H1 (cell line): Measurements from ENCODE around the gene PRR33. TPM values are rescaled to one million over a fixed set of nuclear protein-coding genes. Genes with fewer than 3 reads are reported as not detected.

Experiments
- CTCF ChIA-PET: fragments of 300-600 bp; sonication (Branson Sonifier 250); formaldehyde crosslinking; loops from one replicate; lab custom pipeline; 2021; ENCODE audit not compliant: partially characterized antibody; lab: Charles Lee
- POLR2A ChIA-PET: fragments of 300-600 bp; sonication (Branson Sonifier 250); formaldehyde crosslinking; loops from one replicate; lab custom pipeline; 2021; ENCODE audit warnings: inconsistent platforms; ENCODE audit not compliant: partially characterized antibody; lab: Charles Lee
- DNase-seq, 2 experiments: peaks; one replicate each; pipeline versions ENCODE4 v3.0.0 to v3.0.0-alpha.2; 2010 to 2022; ENCODE audit warnings: low spot score in 2 of 2, low read depth in 1 of 2, mixed read lengths in 1 of 2
- FAIRE-seq: peaks from 2 replicates; lab custom pipeline; 2011; peaks lifted over from hg19 to GRCh38; lab: Jason Lieb, UNC
- H2AFZ ChIP-seq: 2 replicates; pipeline ENCODE4 v1.8.1; 2012; ENCODE audit warnings: low read length, inconsistent platforms
- H2AK5ac ChIP-seq: 2 replicates; pipeline ENCODE4 v1.6.1; 2013; ENCODE audit warnings: low read depth, low read length
- H2BK120ac ChIP-seq: replicated peaks from 2 replicates; pipeline ENCODE3; 2013; ENCODE audit warnings: low read depth, low read length, inconsistent platforms
- H2BK12ac ChIP-seq: 2 replicates; pipeline ENCODE4 v1.6.1; 2013; ENCODE audit warnings: low read depth, low read length
- H2BK15ac ChIP-seq: 2 replicates; pipeline ENCODE4 v1.6.1; 2013; ENCODE audit warnings: low read length
- H2BK20ac ChIP-seq: 2 replicates; pipeline ENCODE4 v1.6.1; 2013; ENCODE audit warnings: low read length
- H2BK5ac ChIP-seq: 2 replicates; pipeline ENCODE4 v1.6.1; 2013; ENCODE audit warnings: low read depth, low read length
- H3K14ac ChIP-seq: 2 replicates; pipeline ENCODE4 v1.6.1; 2013; ENCODE audit warnings: inconsistent platforms; ENCODE audit not compliant: insufficient read length
- H3K18ac ChIP-seq: 2 replicates; pipeline ENCODE4 v1.6.1; 2013; ENCODE audit warnings: low read length; ENCODE audit errors: extremely low read depth
- H3K23ac ChIP-seq: 2 replicates; pipeline ENCODE4 v1.6.1; 2013; ENCODE audit warnings: inconsistent platforms; ENCODE audit not compliant: insufficient read length
- H3K23me2 ChIP-seq: 2 replicates; pipeline ENCODE4 v1.6.1; 2013; ENCODE audit warnings: low read depth, low read length
- H3K27ac ChIP-seq: 2 replicates; pipeline ENCODE4 v1.6.1; 2011; ENCODE audit warnings: low read depth, low read length, inconsistent platforms
- H3K27me3 ChIP-seq, 4 experiments: replicated peaks in 1 of 4; 1 replicate in 1 of 4; 2 replicates in 3 of 4; pipeline versions ENCODE4 v1.6.1 to v1.8.1; 2011 to 2013; ENCODE audit warnings: low read length in 3 of 4, mild to moderate bottlenecking in 3 of 4, inconsistent platforms in 2 of 4, mixed read lengths in 2 of 4, moderate library complexity in 1 of 4; ENCODE audit not compliant: control insufficient read depth in 3 of 4, insufficient read depth in 3 of 4; ENCODE audit errors: extremely low read depth in 1 of 4
- H3K36me3 ChIP-seq, 4 experiments: 2 replicates each; pipeline versions ENCODE4 v1.6.1 to v1.8.1; 2011 to 2013; ENCODE audit warnings: mild to moderate bottlenecking in 4 of 4, low read length in 3 of 4, moderate library complexity in 2 of 4, control low read depth in 1 of 4, inconsistent platforms in 1 of 4; ENCODE audit not compliant: insufficient read depth in 4 of 4, control insufficient read depth in 2 of 4
- H3K4ac ChIP-seq: replicated peaks from 2 replicates; pipeline ENCODE3; 2013; ENCODE audit warnings: low read length, low read depth, mixed read lengths, inconsistent platforms; ENCODE audit not compliant: insufficient read length
- H3K4me1 ChIP-seq, 4 experiments: replicated peaks in 1 of 4; 1 replicate in 1 of 4; 2 replicates in 3 of 4; pipeline versions ENCODE4 v1.6.1 to v1.8.1; 2011 to 2013; ENCODE audit warnings: low read length in 3 of 4, inconsistent platforms in 2 of 4, mixed read lengths in 1 of 4; ENCODE audit not compliant: insufficient read depth in 4 of 4, control insufficient read depth in 3 of 4
- H3K4me2 ChIP-seq, 2 experiments: 2 replicates each; pipeline versions ENCODE4 v1.6.1 to v1.8.1; 2011 to 2013; ENCODE audit warnings: low read depth in 2 of 2, low read length in 2 of 2, control low read depth in 1 of 2, inconsistent platforms in 1 of 2, mild to moderate bottlenecking in 1 of 2; ENCODE audit not compliant: insufficient read depth in 1 of 2
- H3K4me3 ChIP-seq, 4 experiments: fragments of 200-600, 300-600 bp in 1 of 4; sonication (generic), shearing (Covaris generic), sonication (Bioruptor Twin) in 1 of 4; 2 replicates each; pipeline versions ENCODE4 v1.5.1 to v1.8.1; 2011 to 2016; ENCODE audit warnings: low read length in 4 of 4, low read depth in 3 of 4, control low read depth in 2 of 4, inconsistent platforms in 2 of 4, mild to moderate bottlenecking in 2 of 4, mixed read lengths in 1 of 4, moderate library complexity in 1 of 4; ENCODE audit not compliant: insufficient read depth in 2 of 4; ENCODE audit errors: extremely low read depth in 1 of 4
- H3K56ac ChIP-seq: replicated peaks from 2 replicates; pipeline ENCODE3; 2013; ENCODE audit warnings: low read depth, mild to moderate bottlenecking, mixed read lengths, low read length, inconsistent platforms; ENCODE audit not compliant: insufficient read length
- H3K79me1 ChIP-seq: 2 replicates; pipeline ENCODE4 v1.6.1; 2013; ENCODE audit warnings: low read depth, low read length, control low read depth
- H3K79me2 ChIP-seq, 2 experiments: 2 replicates each; pipeline versions ENCODE4 v1.6.1 to v1.8.1; 2012 to 2013; ENCODE audit warnings: low read length in 2 of 2, mild to moderate bottlenecking in 2 of 2, inconsistent platforms in 1 of 2; ENCODE audit not compliant: insufficient read depth in 2 of 2, control insufficient read depth in 1 of 2
- H3K9ac ChIP-seq, 4 experiments: replicated peaks in 1 of 4; 1 replicate in 1 of 4; 2 replicates in 3 of 4; pipeline versions ENCODE4 v1.6.1 to v1.8.1; 2011 to 2013; ENCODE audit warnings: low read depth in 3 of 4, low read length in 3 of 4, control low read depth in 2 of 4, mild to moderate bottlenecking in 2 of 4, moderate library complexity in 2 of 4, inconsistent platforms in 1 of 4; ENCODE audit errors: extremely low read depth in 1 of 4
- H3K9me3 ChIP-seq, 2 experiments: 2 replicates each; pipeline versions ENCODE4 v1.6.1 to v1.8.1; 2012 to 2013; ENCODE audit warnings: mild to moderate bottlenecking in 2 of 2, moderate library complexity in 2 of 2, control low read depth in 1 of 2, inconsistent platforms in 1 of 2, low read depth in 1 of 2, low read length in 1 of 2, mixed read lengths in 1 of 2; ENCODE audit not compliant: insufficient read depth in 2 of 2
- H4K20me1 ChIP-seq, 2 experiments: replicated peaks in 1 of 2; 2 replicates each; pipeline versions ENCODE3 to v1.8.1; 2011 to 2013; ENCODE audit warnings: inconsistent platforms in 2 of 2, low read length in 2 of 2, mild to moderate bottlenecking in 1 of 2; ENCODE audit not compliant: insufficient read depth in 2 of 2, control insufficient read depth in 1 of 2
- H4K5ac ChIP-seq: 2 replicates; pipeline ENCODE4 v1.6.1; 2013; ENCODE audit warnings: low read length, low read depth, mixed read lengths, inconsistent platforms; ENCODE audit not compliant: insufficient read length
- H4K8ac ChIP-seq: 2 replicates; pipeline ENCODE4 v1.8.0; 2013; ENCODE audit warnings: mild to moderate bottlenecking, moderate library complexity, low read length, inconsistent platforms; ENCODE audit not compliant: insufficient read depth; ENCODE audit errors: extremely low read depth
- H4K91ac ChIP-seq: replicated peaks from 2 replicates; pipeline ENCODE3; 2013; ENCODE audit warnings: low read length, mixed read lengths, inconsistent platforms; ENCODE audit not compliant: insufficient read length
- CTCF ChIP-seq, 3 experiments: IDR thresholded peaks; 1 replicate in 2 of 3; 2 replicates in 1 of 3; pipeline versions ENCODE4 v1.5.1 to v1.6.1; 2011; ENCODE audit warnings: low read length in 3 of 3, mild to moderate bottlenecking in 3 of 3, inconsistent platforms in 2 of 3, low read depth in 1 of 3, moderate library complexity in 1 of 3; ENCODE audit not compliant: insufficient read depth in 1 of 3; ENCODE audit errors: control extremely low read depth in 1 of 3
- EP300 ChIP-seq, 2 experiments: IDR thresholded peaks; 1 replicate in 1 of 2; 2 replicates in 1 of 2; pipeline ENCODE4 v1.6.1; 2011 to 2012; ENCODE audit warnings: low read depth in 2 of 2, low read length in 2 of 2, mild to moderate bottlenecking in 2 of 2, borderline replicate concordance in 1 of 2, inconsistent platforms in 1 of 2, moderate library complexity in 1 of 2
- POU5F1 ChIP-seq: IDR thresholded peaks from 2 replicates; pipeline ENCODE4 v1.6.1; 2011; ENCODE audit warnings: low read depth, mild to moderate bottlenecking, low read length, moderate library complexity
- WGBS, 2 experiments: shearing (Covaris generic) in 1 of 2; methylation state at CpG; one replicate each; pipeline versions ENCODE4 v1.1.6 to v1.1.7; 2013 to 2015; ENCODE audit warnings: low lambda C conversion rate in 2 of 2, mixed read lengths in 2 of 2, inconsistent platforms in 1 of 2, low coverage in 1 of 2, missing lambda C conversion rate in 1 of 2; ENCODE audit not compliant: insufficient replicate concordance in 2 of 2, insufficient coverage in 1 of 2, insufficient read length in 1 of 2; ENCODE audit errors: extremely low coverage in 1 of 2, missing lambda C conversion rate in 1 of 2; 5-methylcytosine and 5-hydroxymethylcytosine counted together
- polyA plus RNA-seq, 7 experiments: library from polyadenylated mRNA; depleted of rRNA in 3 of 7; stranded (reverse) in 5 of 7; unstranded in 2 of 7; fragments of >200 nt in 5 of 7; fragments of 200-250 nt in 2 of 7; gene quantifications; 1 replicate in 5 of 7; 2 replicates in 1 of 7; 4 replicates in 1 of 7; pipeline versions ENCODE4 v1.2.1 to v1.2.3, GENCODE V29; 2011 to 2013; ENCODE audit warnings: missing spikeins in 2 of 7, mixed read lengths in 2 of 7
- total RNA-seq: library from RNA; stranded (reverse); fragmentation: NEBNext Ultra II Directional; extraction: Animal tissue kit (Norgen Biotek cat#: 25700); gene quantifications from 2 replicates; pipeline ENCODE4 v1.2.1, GENCODE V29; 2021

The PRR33 gene
- total and polyA plus RNA-seq, 2 of the 8 experiments (the other 6 are each of a cell fraction or from before 2014, with no cell fraction given): 0.02 TPM; not detected in 1

- Histone ChIP-seq H2AK5ac (no peak overlapping the region), H3K27me3 (peaks cover 0 to 3% (median 0%) of the 10 kb centered on the region in 4 experiments; a peak in 1 of 7 replicates), H3K4ac (no peak overlapping the region), H3K79me1 (no peaks in the 10 kb centered on the region), H3K4me3 (no peak overlapping the region), H2BK15ac (no peak overlapping the region), H3K23ac (no peak overlapping the region), H2AFZ (no peak overlapping the region), H3K79me2 (no peaks in the 10 kb centered on the region), H2BK20ac (no peak overlapping the region), H3K36me3 (no peaks in the 10 kb centered on the region), H3K9me3 (no peaks in the 10 kb centered on the region), H3K4me1 (no peaks in the 10 kb centered on the region), H2BK5ac (no peak overlapping the region), H3K14ac (no peak overlapping the region), H4K8ac (no peak overlapping the region), H2BK12ac (no peak overlapping the region), H3K23me2 (no peaks in the 10 kb centered on the region; the same call in 1 of the 2 replicates), H4K91ac (no peak overlapping the region), H4K20me1 (no peaks in the 10 kb centered on the region), H3K56ac (no peak overlapping the region), H3K9ac (no peak overlapping the region), H3K4me2 (no peak overlapping the region), H3K27ac (no peak overlapping the region), H2BK120ac (no peak overlapping the region), H4K5ac (no peak overlapping the region), H3K18ac (no peak overlapping the region)
- no peak for FAIRE-seq
- POLR2A ChIA-PET: interaction anchor here (0.6 kb wide), 1 partner anchor 36 kb away, joined by 3 read pairs; no protein-coding TSS in a partner anchor
- 90% methylated on average over 30 of the region's 34 CpGs; no CpG with 5 or more reads in 1 of the 2 experiments for WGBS, 2 experiments
- TF ChIP-seq POU5F1 (no peak), CTCF (IDR thresholded peaks at IDR 0.05; ENCODE audit: control extremely low read depth in 1 of 3, insufficient read depth in 1 of 3, low read depth in 1 of 3, low read length in 3 of 3) (peak in 2 of 3 experiments; percentile 10 to 18; a peak in 2 of 4 replicates), EP300 (IDR thresholded peaks at IDR 0.05; ENCODE audit: borderline replicate concordance in 1 of 2, low read depth in 2 of 2, low read length in 2 of 2) (no peak)
- DNase-seq: no peak
- CTCF ChIA-PET: interaction anchor here (0.8 to 3.3 kb wide), 19 partner anchors 11 to 286 kb away, joined by 3 to 25 read pairs (median 5); partner anchors contain the start of genes TNNI2 and TNNT3
Observed at GRCh38 chr11:1869427-1870325, 22.0 kb downstream of the PRR33 start.
